Measurements from ENCODE around the gene BOLA3. TPM values are rescaled to one million over a fixed set of nuclear protein-coding genes. Genes with fewer than 3 reads are reported as not detected.

Gene BOLA3
- total and polyA plus RNA-seq, 2 experiments from 2014 or later, result 46.2 to 104 TPM

- Histone ChIP-seq H3K9ac (no peak overlapping the region), H3K27ac (no peak overlapping the region), H3F3A (ENCODE audit: insufficient read depth) (no peaks in the 10 kb centered on the region), H3K4me3 (no peak overlapping the region), H3K9me2 (ENCODE audit: insufficient read depth) (no peaks in the 10 kb centered on the region), H3K9me3 (ENCODE audit: low read depth) (no peaks in the 10 kb centered on the region), H2AFZ (no peak overlapping the region), H3K27me3 (replicated peaks; ENCODE audit: insufficient read depth) (no peaks in the 10 kb centered on the region), H3K4me1 (ENCODE audit: insufficient read depth) (no peaks in the 10 kb centered on the region), H3K79me2 (ENCODE audit: insufficient read depth) (no peaks in the 10 kb centered on the region), H3K4me2 (ENCODE audit: unreplicated experiment) (no peak overlapping the region), H4K20me1 (ENCODE audit: insufficient read depth) (no peaks in the 10 kb centered on the region), H3K36me3 (ENCODE audit: low read depth) (peaks cover 4% of the 10 kb centered on the region; the same call in 1 of the 2 replicates)
- TF ChIP-seq EZH2phosphoT487 (IDR thresholded peaks at IDR 0.05; ENCODE audit: insufficient read depth, low read depth) (no peak), EZH2 (IDR thresholded peaks at IDR 0.05; ENCODE audit: insufficient read depth, poor library complexity, severe bottlenecking) (no peak)
- in situ Hi-C loops (cut with MboI), result no loop called here
- no peak for DNase-seq
- WGBS, 2 experiments (ENCODE audit: low coverage in 1 of 2, low lambda C conversion rate in 2 of 2, missing lambda C conversion rate in 2 of 2), result 89 to 92% methylated on average over 20 of the region's 20 CpGs
Observed at GRCh38 chr2:74099271-74099670, 48.4 kb downstream of the BOLA3 start.

- WGBS, 2 experiments (ENCODE audit: low coverage in 1 of 2, low lambda C conversion rate in 2 of 2, missing lambda C conversion rate in 2 of 2), result 82 to 87% methylated on average over 6 of the region's 6 CpGs
- Histone ChIP-seq H2AFZ (no peak overlapping the region), H3K4me2 (ENCODE audit: unreplicated experiment) (no peak overlapping the region), H3K9me3 (ENCODE audit: low read depth) (no peaks in the 10 kb centered on the region), H3K4me1 (ENCODE audit: insufficient read depth) (no peaks in the 10 kb centered on the region), H3K27ac (no peak overlapping the region), H3K9me2 (ENCODE audit: insufficient read depth) (no peaks in the 10 kb centered on the region), H3K79me2 (ENCODE audit: insufficient read depth) (no peaks in the 10 kb centered on the region), H3K4me3 (no peak overlapping the region), H3K27me3 (replicated peaks; ENCODE audit: insufficient read depth) (no peaks in the 10 kb centered on the region), H3K36me3 (ENCODE audit: low read depth) (peaks cover 4% of the 10 kb centered on the region; the same call in 1 of the 2 replicates), H3K9ac (no peak overlapping the region), H4K20me1 (ENCODE audit: insufficient read depth) (no peaks in the 10 kb centered on the region), H3F3A (ENCODE audit: insufficient read depth) (no peaks in the 10 kb centered on the region)
- DNase-seq, result no peak
- TF ChIP-seq EZH2 (IDR thresholded peaks at IDR 0.05; ENCODE audit: insufficient read depth, poor library complexity, severe bottlenecking) (no peak), EZH2phosphoT487 (IDR thresholded peaks at IDR 0.05; ENCODE audit: insufficient read depth, low read depth) (no peak)
- in situ Hi-C loops (cut with MboI), result no loop called here
Observed at GRCh38 chr2:74097574-74097973, 50.1 kb downstream of the BOLA3 start.

- H3K79me2 ChIP-seq (ENCODE audit: insufficient read depth), result no peaks in the 10 kb centered on the region
- H3K9ac ChIP-seq, result no peak overlapping the region
- H3K4me2 ChIP-seq (ENCODE audit: unreplicated experiment), result no peak overlapping the region
- in situ Hi-C loops (cut with MboI), result no loop called here
- no peak overlapping the region for H3K4me3 ChIP-seq
- no peak for TF ChIP-seq EZH2phosphoT487 (IDR thresholded peaks at IDR 0.05; ENCODE audit: insufficient read depth, low read depth)
- no peak for TF ChIP-seq EZH2 (IDR thresholded peaks at IDR 0.05; ENCODE audit: insufficient read depth, poor library complexity, severe bottlenecking)
- no peak overlapping the region for H3K27ac ChIP-seq
- H3K9me3 ChIP-seq (ENCODE audit: low read depth), result no peaks in the 10 kb centered on the region
- DNase-seq, result no peak
- H3F3A ChIP-seq (ENCODE audit: insufficient read depth), result no peaks in the 10 kb centered on the region
- H4K20me1 ChIP-seq (ENCODE audit: insufficient read depth), result no peaks in the 10 kb centered on the region
- no peaks in the 10 kb centered on the region for H3K4me1 ChIP-seq (ENCODE audit: insufficient read depth)
- peaks cover 4% of the 10 kb centered on the region; the same call in 1 of the 2 replicates for H3K36me3 ChIP-seq (ENCODE audit: low read depth)
- WGBS, 2 experiments (ENCODE audit: low coverage in 1 of 2, low lambda C conversion rate in 2 of 2, missing lambda C conversion rate in 2 of 2), result 98% methylated on average over 2 of the region's 2 CpGs
- no peaks in the 10 kb centered on the region for H3K27me3 ChIP-seq (replicated peaks; ENCODE audit: insufficient read depth)
- no peaks in the 10 kb centered on the region for H3K9me2 ChIP-seq (ENCODE audit: insufficient read depth)
- H2AFZ ChIP-seq, result no peak overlapping the region
Observed at GRCh38 chr2:74096052-74096451, 51.7 kb downstream of the BOLA3 start.

GRCh38 chr2:74095632-74096031, 52.1 kb downstream of the BOLA3 start:
- Histone ChIP-seq H3K36me3 (ENCODE audit: low read depth) (peaks cover 4% of the 10 kb centered on the region; the same call in 1 of the 2 replicates), H3K9me3 (ENCODE audit: low read depth) (no peaks in the 10 kb centered on the region), H3K9ac (no peak overlapping the region), H4K20me1 (ENCODE audit: insufficient read depth) (no peaks in the 10 kb centered on the region), H3K4me3 (no peak overlapping the region), H3K27ac (no peak overlapping the region), H3F3A (ENCODE audit: insufficient read depth) (no peaks in the 10 kb centered on the region), H2AFZ (no peak overlapping the region), H3K4me2 (ENCODE audit: unreplicated experiment) (no peak overlapping the region), H3K4me1 (ENCODE audit: insufficient read depth) (no peaks in the 10 kb centered on the region), H3K9me2 (ENCODE audit: insufficient read depth) (no peaks in the 10 kb centered on the region), H3K27me3 (replicated peaks; ENCODE audit: insufficient read depth) (no peaks in the 10 kb centered on the region), H3K79me2 (ENCODE audit: insufficient read depth) (no peaks in the 10 kb centered on the region)
- DNase-seq, result no peak
- in situ Hi-C loops (cut with MboI), result no loop called here
- TF ChIP-seq EZH2 (IDR thresholded peaks at IDR 0.05; ENCODE audit: insufficient read depth, poor library complexity, severe bottlenecking) (no peak), EZH2phosphoT487 (IDR thresholded peaks at IDR 0.05; ENCODE audit: insufficient read depth, low read depth) (no peak)
- WGBS, 2 experiments (ENCODE audit: low coverage in 1 of 2, low lambda C conversion rate in 2 of 2, missing lambda C conversion rate in 2 of 2), result 94 to 95% methylated on average over 3 of the region's 3 CpGs

- Histone ChIP-seq H3K9ac (no peak overlapping the region), H3K36me3 (ENCODE audit: low read depth) (peaks cover 4% of the 10 kb centered on the region; the same call in 1 of the 2 replicates), H3K9me2 (ENCODE audit: insufficient read depth) (no peaks in the 10 kb centered on the region), H3K4me2 (ENCODE audit: unreplicated experiment) (no peak overlapping the region), H3K4me1 (ENCODE audit: insufficient read depth) (no peaks in the 10 kb centered on the region), H4K20me1 (ENCODE audit: insufficient read depth) (no peaks in the 10 kb centered on the region), H3K27ac (no peak overlapping the region), H3K9me3 (ENCODE audit: low read depth) (no peaks in the 10 kb centered on the region), H3K79me2 (ENCODE audit: insufficient read depth) (no peaks in the 10 kb centered on the region), H3F3A (ENCODE audit: insufficient read depth) (no peaks in the 10 kb centered on the region), H2AFZ (no peak overlapping the region), H3K27me3 (replicated peaks; ENCODE audit: insufficient read depth) (no peaks in the 10 kb centered on the region), H3K4me3 (no peak overlapping the region)
- TF ChIP-seq EZH2phosphoT487 (IDR thresholded peaks at IDR 0.05; ENCODE audit: insufficient read depth, low read depth) (no peak), EZH2 (IDR thresholded peaks at IDR 0.05; ENCODE audit: insufficient read depth, poor library complexity, severe bottlenecking) (no peak)
- in situ Hi-C loops (cut with MboI), result no loop called here
- no peak for DNase-seq
- 86 to 88% methylated on average over 6 to 7 of the region's 7 CpGs for WGBS, 2 experiments (ENCODE audit: low coverage in 1 of 2, low lambda C conversion rate in 2 of 2, missing lambda C conversion rate in 2 of 2)
Observed at GRCh38 chr2:74094291-74094690, 53.4 kb downstream of the BOLA3 start.

Measured in GM23248 (cell line).